CD4-positive, alpha-beta T cell treated with Interleukin-4 for 1 hour (primary cell): ENCODE measurements around the gene RIC1.
"Not testable (repeated sequence)": the region's sequence is repeated elsewhere in the genome, so short reads cannot be mapped to it uniquely, and the experiment has no call there.

ENCODE experiments used
- DNase-seq, 2 donors: peaks; one replicate each; pipeline ENCODE4 v3.0.0-alpha.2; 2020 to 2022

The RIC1 gene

GRCh38 chr9:5626727-5627634 lies 1.9 kb upstream of the RIC1 start:
- DNase-seq = peak; percentile 55 to 65

- DNase-seq = peak in 1 of 2 donors; percentile 14
Observed at GRCh38 chr9:5627686-5628085, 1.2 kb upstream of the RIC1 start.

GRCh38 chr9:5628183-5628529 lies 751 bp upstream of the RIC1 start:
- no peak for DNase-seq

- peak; percentile 21 to 25 for DNase-seq
Observed at GRCh38 chr9:5629312-5630080, 589 bp downstream of the RIC1 start.

GRCh38 chr9:5630081-5630507 lies 1.2 kb downstream of the RIC1 start:
- peak in 1 of 2 donors; percentile 31 for DNase-seq

- DNase-seq = no peak
Observed at GRCh38 chr9:5631026-5631425, 2.1 kb downstream of the RIC1 start.

- no peak for DNase-seq
Observed at GRCh38 chr9:5632540-5632939, 3.6 kb downstream of the RIC1 start.

GRCh38 chr9:5633243-5633642 lies 4.3 kb downstream of the RIC1 start:
- DNase-seq = no peak

- DNase-seq = no peak
Observed at GRCh38 chr9:5635390-5635789, 6.5 kb downstream of the RIC1 start.

GRCh38 chr9:5639816-5640215 lies 10.9 kb downstream of the RIC1 start:
- no peak for DNase-seq

GRCh38 chr9:5642170-5642569 lies 13.3 kb downstream of the RIC1 start:
- DNase-seq = no peak

GRCh38 chr9:5643005-5643624 lies 14.2 kb downstream of the RIC1 start:
- no peak for DNase-seq

- DNase-seq = no peak
Observed at GRCh38 chr9:5644501-5644900, 15.6 kb downstream of the RIC1 start.

GRCh38 chr9:5646116-5646515 lies 17.2 kb downstream of the RIC1 start:
- no peak for DNase-seq

GRCh38 chr9:5650356-5651105 lies 21.6 kb downstream of the RIC1 start:
- DNase-seq = no peak

GRCh38 chr9:5651246-5651645 lies 22.3 kb downstream of the RIC1 start:
- no peak for DNase-seq

GRCh38 chr9:5652821-5653220 lies 23.9 kb downstream of the RIC1 start:
- DNase-seq = no peak

GRCh38 chr9:5662804-5663203 lies 33.9 kb downstream of the RIC1 start:
- DNase-seq = not testable (repeated sequence)

- no peak for DNase-seq
Observed at GRCh38 chr9:5665059-5665458, 36.2 kb downstream of the RIC1 start.

- no peak for DNase-seq
Observed at GRCh38 chr9:5667391-5667790, 38.5 kb downstream of the RIC1 start.

GRCh38 chr9:5670079-5670478 lies 41.2 kb downstream of the RIC1 start:
- no peak for DNase-seq

- DNase-seq = peak; percentile 16 to 58
Observed at GRCh38 chr9:5671711-5672353, 42.9 kb downstream of the RIC1 start.
